Heart right ventricle (tissue), 16 donors: ENCODE measurements around the gene SAMD7. TPM values are rescaled to one million over a fixed set of nuclear protein-coding genes. Genes with fewer than 3 reads are reported as not detected.

Source experiments
- ATAC-seq, 8 donors: fragments of 200-7000 bp; cut with Tn5 transposase; one replicate each; pipeline ENCODE4 v1.9.1; 2020; ENCODE audit warnings: mild to moderate bottlenecking in 8 of 8, moderate library complexity in 8 of 8, moderate number of reproducible peaks in 1 of 8
- DNase-seq, 2 donors: peaks; one replicate each; pipeline ENCODE4 v3.0.0-alpha.2; 2020
- H3K27ac ChIP-seq, 10 donors: fragments of 200-600 bp; sonication (generic) in 2 of 10; one replicate each; pipeline versions ENCODE4 v1.5.0 to v1.8.0; 2020 to 2022; ENCODE audit warnings: mild to moderate bottlenecking in 3 of 10
- H3K27me3 ChIP-seq, 7 donors: fragments of 200-600 bp; one replicate each; pipeline ENCODE4 v1.8.0; 2021 to 2022; ENCODE audit warnings: mild to moderate bottlenecking in 2 of 7
- H3K36me3 ChIP-seq, 9 donors: fragments of 200-600 bp; sonication (generic) in 1 of 9; one replicate each; pipeline versions ENCODE4 v1.5.0 to v1.8.0; 2020 to 2022; ENCODE audit warnings: mild to moderate bottlenecking in 2 of 9
- H3K4me1 ChIP-seq, 9 donors: fragments of 200-600 bp; sonication (generic) in 1 of 9; one replicate each; pipeline versions ENCODE4 v1.5.0 to v1.8.0; 2020 to 2022; ENCODE audit warnings: mild to moderate bottlenecking in 4 of 9
- H3K4me3 ChIP-seq, 10 donors: fragments of 200-600 bp; sonication (generic) in 2 of 10; one replicate each; pipeline versions ENCODE4 v1.5.0 to v1.8.0; 2020 to 2022; ENCODE audit warnings: mild to moderate bottlenecking in 7 of 10, moderate library complexity in 2 of 10
- H3K9me3 ChIP-seq, 11 donors: fragments of 200-600 bp in 10 of 11; sonication (generic) in 2 of 11; one replicate each; pipeline versions ENCODE4 v1.5.0 to v1.8.0; 2013 to 2022; ENCODE audit warnings: mild to moderate bottlenecking in 2 of 11, control low read depth in 1 of 11, moderate library complexity in 1 of 11
- CTCF ChIP-seq, 9 donors: fragments of 200-600 bp; sonication (generic) in 2 of 9; IDR thresholded peaks; one replicate each; pipeline versions ENCODE4 v1.5.0 to v1.8.0; 2021 to 2022; ENCODE audit warnings: antibody characterized with exemption in 9 of 9, mild to moderate bottlenecking in 5 of 9, moderate library complexity in 1 of 9
- WGBS, 2 donors: extraction: QIAGEN DNeasy Blood & Tissue Kit; methylation state at CpG; one replicate each; pipeline ENCODE4 v1.1.7; 2013; ENCODE audit warnings: inconsistent platforms in 1 of 2; 5-methylcytosine and 5-hydroxymethylcytosine counted together
- intact Hi-C, 10 donors: fragments of 100-400 bp; cut with DNase I; formaldehyde crosslinking; loops; one replicate each; pipeline versions ENCODE4 v1.11.1 to v1.14.2; 2022
- polyA plus RNA-seq, 2 donors: library from polyadenylated mRNA; stranded (reverse); fragments of 200-250 nt; gene quantifications; one replicate each; pipeline ENCODE4 v1.2.3, GENCODE V29; 2013
- total RNA-seq, 10 donors: library from RNA; stranded (reverse); fragmentation: NEBNext Ultra II Directional in 3 of 10; extraction: Animal tissue kit (Norgen Biotek cat#: 25700) in 3 of 10; gene quantifications; one replicate each; pipeline versions ENCODE4 v1.2.1 to v1.2.4, GENCODE V29; 2021 to 2023
- donor health status: Arrhythmogenic right ventricular cardiomyopathy.
- donor health status: ischemic (EF 13 %, LVEDD 7.1; RV severe dilation, severe dysfunction).
- donor health status: healthy with polysubstance abuse.
- donor health status: DM: no; HTN: yes; CAD: no.
- donor health status: DM: no; HTN: no; CAD: no.
- donor health status: ischemic (EF 25% LVEDD 6.9; RV normal size, moderate dysfunction).
- donor health status: ischemic (EF 25% LVEDD 5.7; RV mildly dilated, moderate dysfunction).
- donor health status: healthy.
- donor health status: DM: yes; HTN: yes; CAD: no.
- donor health status: Ischemic cardiomyopathy.
- donor health status: ischemic (EF 35%, LVEDD 5.7; RV mildly dilated, moderate dysfunction).
- donor health status: nonischemic (EF 11% LVEDD 7.7; RV severe dilation, severe dysfunction).
- donor health status: DM: yes; HTN: yes; CAD: no.
- donor health status: PGD.
- donor health status: ischemic (EF 29% LVEDD 5.4; RV normal size, mild dysfunction).
- donor health status: nonischemic (EF 23%, LVEDD 6.1; RV moderate dilation, normal function).

The SAMD7 gene
- total and polyA plus RNA-seq, 12 donors, result 0.17 TPM; not detected in 11

- ATAC-seq, result no peak
- Histone ChIP-seq H3K27ac (no peak overlapping the region), H3K27me3 (peaks cover 0 to 5% (median 0%) of the 10 kb centered on the region in 7 donors), H3K4me1 (no peaks in the 10 kb centered on the region), H3K4me3 (no peak overlapping the region), H3K36me3 (no peaks in the 10 kb centered on the region), H3K9me3 (no peaks in the 10 kb centered on the region)
- intact Hi-C loops, result loop anchor here in 1 of 10 donors (10.0 kb wide), 1 partner anchor 83 kb away; no protein-coding TSS in a partner anchor
- DNase-seq, result no peak
- no peak for TF ChIP-seq CTCF (IDR thresholded peaks at IDR 0.05)
- 83% methylated on average over 2 of the region's 2 CpGs for WGBS, 2 donors
Measured at GRCh38 chr3:169871129-169871886, 40.1 kb upstream of the SAMD7 start.

- H3K27ac ChIP-seq, result no peak overlapping the region
- TF ChIP-seq CTCF (IDR thresholded peaks at IDR 0.05), result no peak
- H3K4me1 ChIP-seq, result peaks cover 0 to 12% (median 0%) of the 10 kb centered on the region in 9 donors
- H3K4me3 ChIP-seq, result no peak overlapping the region
- no peaks in the 10 kb centered on the region for H3K36me3 ChIP-seq
- no peaks in the 10 kb centered on the region for H3K9me3 ChIP-seq
- H3K27me3 ChIP-seq, result no peaks in the 10 kb centered on the region
- WGBS, 2 donors, result 75 to 80% methylated on average over 8 of the region's 8 CpGs
- ATAC-seq, result peak in 3 of 8 donors; percentile 27 to 52 (median 51)
- no peak for DNase-seq
- intact Hi-C loops, result loop anchor here in 1 of 10 donors (10.0 kb wide), 1 partner anchor 76 kb away; no protein-coding TSS in a partner anchor
Measured at GRCh38 chr3:169879013-169879557, 32.3 kb upstream of the SAMD7 start.

- DNase-seq (no peak), ATAC-seq (peak in 2 of 8 donors; percentile 18 to 28)
- no peak for TF ChIP-seq CTCF (IDR thresholded peaks at IDR 0.05)
- Histone ChIP-seq H3K27me3 (no peaks in the 10 kb centered on the region), H3K27ac (no peak overlapping the region), H3K9me3 (no peaks in the 10 kb centered on the region), H3K36me3 (no peaks in the 10 kb centered on the region), H3K4me3 (no peak overlapping the region), H3K4me1 (peaks cover 0 to 12% (median 0%) of the 10 kb centered on the region in 9 donors)
- intact Hi-C loops, result loop anchor here in 1 of 10 donors (10.0 kb wide), 1 partner anchor 75 kb away; no protein-coding TSS in a partner anchor
- WGBS, 2 donors, result 71 to 73% methylated on average over 3 of the region's 3 CpGs
Measured at GRCh38 chr3:169879845-169880575, 31.4 kb upstream of the SAMD7 start.

- Histone ChIP-seq H3K27me3 (no peaks in the 10 kb centered on the region), H3K4me3 (no peak overlapping the region)
Measured at GRCh38 chr3:169880576-169881250, 30.7 kb upstream of the SAMD7 start.

More at GRCh38 chr3:169880576-169881250, 30.7 kb upstream of the SAMD7 start:
- intact Hi-C loops, result no loop called here
- 83 to 84% methylated on average over 4 of the region's 4 CpGs for WGBS, 2 donors
- Histone ChIP-seq H3K4me1 (peaks cover 0 to 12% (median 0%) of the 10 kb centered on the region in 9 donors), H3K27ac (no peak overlapping the region), H3K36me3 (no peaks in the 10 kb centered on the region), H3K9me3 (no peaks in the 10 kb centered on the region)
- ATAC-seq (no peak), DNase-seq (no peak)
- no peak for TF ChIP-seq CTCF (IDR thresholded peaks at IDR 0.05)
